DOHH2 (cell line): ENCODE results near the gene PACRGL.

ENCODE experiments used
- H3F3A ChIP-seq: fragments of 200-600 bp; sonication (generic), shearing (Covaris generic); 2 replicates; pipeline ENCODE4 v1.6.0; 2016; ENCODE audit warnings: antibody characterized with exemption, mild to moderate bottlenecking; ENCODE audit not compliant: control insufficient read depth, insufficient read depth
- H3K27ac ChIP-seq: fragments of 200-600 bp; sonication (generic); 2 replicates; pipeline ENCODE4 v1.5.1; 2014; ENCODE audit warnings: low read depth, mild to moderate bottlenecking, low read length, moderate library complexity
- H3K27me3 ChIP-seq: fragments of 200-600 bp; sonication (generic); 2 replicates; pipeline ENCODE4 v1.6.1; 2014; ENCODE audit warnings: mild to moderate bottlenecking, low read length, mixed read lengths; ENCODE audit not compliant: control insufficient read depth
- H3K36me3 ChIP-seq: fragments of 200-600 bp; sonication (generic); 2 replicates; pipeline ENCODE4 v1.6.1; 2014; ENCODE audit warnings: mild to moderate bottlenecking, low read length, moderate library complexity, mixed read lengths; ENCODE audit not compliant: control insufficient read depth
- H3K4me1 ChIP-seq: fragments of 200-600 bp; sonication (generic); 2 replicates; pipeline ENCODE4 v1.6.1; 2014; ENCODE audit warnings: mild to moderate bottlenecking, low read length, mixed read lengths; ENCODE audit not compliant: control insufficient read depth
- H3K4me2 ChIP-seq: fragments of 200-600 bp; sonication (generic); 2 replicates; pipeline ENCODE4 v1.6.0; 2014; ENCODE audit warnings: mild to moderate bottlenecking, low read length, moderate library complexity
- H3K4me3 ChIP-seq: fragments of 200-600 bp; sonication (generic); 2 replicates; pipeline ENCODE4 v1.5.1; 2014; ENCODE audit warnings: mild to moderate bottlenecking, low read length, mixed read lengths
- H3K79me2 ChIP-seq: fragments of 200-600 bp; sonication (generic); 2 replicates; pipeline ENCODE4 v1.6.1; 2014; ENCODE audit warnings: mild to moderate bottlenecking, low read length, mixed read lengths; ENCODE audit not compliant: control insufficient read depth
- H3K9me2 ChIP-seq: fragments of 200-600 bp; sonication (generic); replicated peaks from 2 replicates; pipeline ENCODE4 v1.6.1; 2014; ENCODE audit warnings: mild to moderate bottlenecking, low read length, mixed read lengths; ENCODE audit not compliant: control insufficient read depth
- H3K9me3 ChIP-seq: fragments of 200-600 bp; sonication (generic); 2 replicates; pipeline ENCODE4 v1.6.1; 2014; ENCODE audit warnings: antibody characterized with exemption, low read length, mixed read lengths; ENCODE audit not compliant: control insufficient read depth, insufficient read depth
- H4K20me1 ChIP-seq: fragments of 200-600 bp; sonication (generic); 2 replicates; pipeline ENCODE4 v1.6.0; 2014; ENCODE audit warnings: low read depth, mild to moderate bottlenecking, antibody characterized with exemption, low read length, moderate library complexity; ENCODE audit not compliant: control insufficient read depth, insufficient read depth
- EZH2phosphoT487 ChIP-seq: fragments of 200-600 bp; sonication (generic); IDR thresholded peaks from 2 replicates; pipeline ENCODE4 v1.6.1; 2017; ENCODE audit warnings: borderline replicate concordance, mild to moderate bottlenecking, antibody characterized with exemption, low read length, moderate library complexity, mixed read lengths
- TF ChIP-seq, protein P1 (sequence below): fragments of 200-600 bp; sonication (generic); IDR thresholded peaks from one replicate; pipeline ENCODE4 v1.5.1; 2014; ENCODE audit warnings: antibody characterized with exemption, mild to moderate bottlenecking, low read depth, low read length; ENCODE audit not compliant: poor library complexity, severe bottlenecking

Gene PACRGL

DNA sequence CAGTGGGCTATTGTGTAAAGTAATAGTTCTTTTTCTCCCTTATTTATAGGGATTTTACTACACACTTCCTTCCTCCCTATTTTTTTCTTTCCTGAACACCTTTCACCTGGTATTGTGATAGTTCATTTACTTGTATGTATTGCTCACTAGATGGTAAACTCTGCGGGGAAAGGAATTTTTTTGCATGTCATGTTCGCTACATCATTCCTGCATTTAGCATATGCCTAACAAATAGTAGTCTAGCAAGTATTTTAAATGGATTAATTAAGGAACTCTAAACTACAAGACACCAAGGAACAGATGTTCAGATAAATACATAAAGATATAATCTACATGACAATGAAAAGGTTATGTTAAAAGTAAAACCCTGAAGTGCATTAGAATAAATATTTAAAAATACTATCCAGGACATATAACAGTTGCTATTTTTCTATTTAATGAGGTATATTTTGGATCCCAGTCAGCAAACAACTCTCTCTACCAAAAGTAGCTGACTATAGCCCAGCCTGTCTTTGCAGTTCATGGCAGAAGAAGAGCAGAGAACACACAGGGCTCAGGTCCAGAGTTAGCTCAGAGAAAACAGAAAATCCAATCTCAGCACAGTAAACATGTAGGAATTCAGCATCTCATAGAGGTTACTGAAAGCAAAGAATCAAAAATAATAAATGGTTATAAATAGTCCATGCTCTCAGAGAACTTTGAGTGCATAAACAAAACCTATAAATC is 87.8 kb downstream of the PACRGL start:
- TF ChIP-seq, protein P1, sequence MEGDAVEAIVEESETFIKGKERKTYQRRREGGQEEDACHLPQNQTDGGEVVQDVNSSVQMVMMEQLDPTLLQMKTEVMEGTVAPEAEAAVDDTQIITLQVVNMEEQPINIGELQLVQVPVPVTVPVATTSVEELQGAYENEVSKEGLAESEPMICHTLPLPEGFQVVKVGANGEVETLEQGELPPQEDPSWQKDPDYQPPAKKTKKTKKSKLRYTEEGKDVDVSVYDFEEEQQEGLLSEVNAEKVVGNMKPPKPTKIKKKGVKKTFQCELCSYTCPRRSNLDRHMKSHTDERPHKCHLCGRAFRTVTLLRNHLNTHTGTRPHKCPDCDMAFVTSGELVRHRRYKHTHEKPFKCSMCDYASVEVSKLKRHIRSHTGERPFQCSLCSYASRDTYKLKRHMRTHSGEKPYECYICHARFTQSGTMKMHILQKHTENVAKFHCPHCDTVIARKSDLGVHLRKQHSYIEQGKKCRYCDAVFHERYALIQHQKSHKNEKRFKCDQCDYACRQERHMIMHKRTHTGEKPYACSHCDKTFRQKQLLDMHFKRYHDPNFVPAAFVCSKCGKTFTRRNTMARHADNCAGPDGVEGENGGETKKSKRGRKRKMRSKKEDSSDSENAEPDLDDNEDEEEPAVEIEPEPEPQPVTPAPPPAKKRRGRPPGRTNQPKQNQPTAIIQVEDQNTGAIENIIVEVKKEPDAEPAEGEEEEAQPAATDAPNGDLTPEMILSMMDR, result no peak
- no peak for TF ChIP-seq EZH2phosphoT487
- Histone ChIP-seq H3K9me3 (no peaks in the 10 kb centered on the region), H3K27ac (no peak overlapping the region), H3K27me3 (no peaks in the 10 kb centered on the region), H3K36me3 (no peaks in the 10 kb centered on the region), H3K9me2 (no peaks in the 10 kb centered on the region), H3K4me2 (no peak overlapping the region), H3K79me2 (no peaks in the 10 kb centered on the region), H4K20me1 (no peaks in the 10 kb centered on the region), H3K4me1 (no peaks in the 10 kb centered on the region), H3F3A (no peaks in the 10 kb centered on the region), H3K4me3 (no peak overlapping the region)
